Activated naive CD4-positive, alpha-beta T cell treated with anti-CD3 and anti-CD28 coated beads, Interleukin-2, amount 50 U/mL, for 24 hours (primary cell): ENCODE results near the gene ZNF548.

Experiments used
- H3K27ac Mint-ChIP-seq: one replicate; pipeline ENCODE4 v1.8.0; 2021; ENCODE audit warnings: mild to moderate bottlenecking, mixed read lengths
- H3K27me3 Mint-ChIP-seq: one replicate; pipeline ENCODE4 v1.8.0; 2021; ENCODE audit warnings: mixed read lengths
- H3K36me3 Mint-ChIP-seq: one replicate; pipeline ENCODE4 v1.8.0; 2021; ENCODE audit warnings: mixed read lengths
- H3K4me1 Mint-ChIP-seq: one replicate; pipeline ENCODE4 v1.8.0; 2021; ENCODE audit warnings: mixed read lengths
- H3K4me3 Mint-ChIP-seq: one replicate; pipeline ENCODE4 v1.8.0; 2021; ENCODE audit warnings: mild to moderate bottlenecking, mixed read lengths
- H3K9me3 Mint-ChIP-seq: one replicate; pipeline ENCODE4 v1.8.0; 2021; ENCODE audit warnings: mixed read lengths

ZNF548 gene

GRCh38 chr19:57436417-57436816 lies 46.8 kb downstream of the ZNF548 start:
- Mint-ChIP-seq H3K4me1 (peaks cover 38% of the 10 kb centered on the region), H3K36me3 (peaks cover 42% of the 10 kb centered on the region), H3K27ac (peak overlapping the region; percentile 31), H3K4me3 (peak overlapping the region; percentile 93), H3K27me3 (no peaks in the 10 kb centered on the region), H3K9me3 (peaks cover 30% of the 10 kb centered on the region)

- Mint-ChIP-seq H3K27ac (no peak overlapping the region), H3K27me3 (no peaks in the 10 kb centered on the region), H3K4me3 (no peak overlapping the region), H3K4me1 (peaks cover 38% of the 10 kb centered on the region), H3K9me3 (peaks cover 42% of the 10 kb centered on the region), H3K36me3 (peaks cover 56% of the 10 kb centered on the region)
Observed at GRCh38 chr19:57437931-57438330, 48.3 kb downstream of the ZNF548 start.

- Mint-ChIP-seq H3K27me3 (no peaks in the 10 kb centered on the region), H3K36me3 (peaks cover 66% of the 10 kb centered on the region), H3K27ac (no peak overlapping the region), H3K9me3 (peaks cover 43% of the 10 kb centered on the region), H3K4me1 (peaks cover 38% of the 10 kb centered on the region), H3K4me3 (no peak overlapping the region)
Observed at GRCh38 chr19:57438925-57439324, 49.3 kb downstream of the ZNF548 start.

GRCh38 chr19:57441979-57442752 lies 52.5 kb downstream of the ZNF548 start:
- Mint-ChIP-seq H3K9me3 (peaks cover 44% of the 10 kb centered on the region), H3K27ac (no peak overlapping the region), H3K36me3 (peaks cover 71% of the 10 kb centered on the region), H3K4me1 (peaks cover 15% of the 10 kb centered on the region), H3K27me3 (no peaks in the 10 kb centered on the region), H3K4me3 (no peak overlapping the region)

GRCh38 chr19:57443121-57443696 lies 53.6 kb downstream of the ZNF548 start:
- peaks cover 43% of the 10 kb centered on the region for H3K9me3 Mint-ChIP-seq
- no peak overlapping the region for H3K27ac Mint-ChIP-seq
- peaks cover 67% of the 10 kb centered on the region for H3K36me3 Mint-ChIP-seq
- no peak overlapping the region for H3K4me3 Mint-ChIP-seq
- no peaks in the 10 kb centered on the region for H3K27me3 Mint-ChIP-seq
- peaks cover 15% of the 10 kb centered on the region for H3K4me1 Mint-ChIP-seq

GRCh38 chr19:57452307-57452706 lies 62.7 kb downstream of the ZNF548 start:
- H3K36me3 Mint-ChIP-seq = peaks cover 42% of the 10 kb centered on the region
- H3K27me3 Mint-ChIP-seq = no peaks in the 10 kb centered on the region
- no peaks in the 10 kb centered on the region for H3K4me1 Mint-ChIP-seq
- H3K4me3 Mint-ChIP-seq = no peak overlapping the region
- H3K27ac Mint-ChIP-seq = no peak overlapping the region
- H3K9me3 Mint-ChIP-seq = peaks cover 27% of the 10 kb centered on the region
